ENCODE results near the gene NPEPL1.

The NPEPL1 gene

DNA sequence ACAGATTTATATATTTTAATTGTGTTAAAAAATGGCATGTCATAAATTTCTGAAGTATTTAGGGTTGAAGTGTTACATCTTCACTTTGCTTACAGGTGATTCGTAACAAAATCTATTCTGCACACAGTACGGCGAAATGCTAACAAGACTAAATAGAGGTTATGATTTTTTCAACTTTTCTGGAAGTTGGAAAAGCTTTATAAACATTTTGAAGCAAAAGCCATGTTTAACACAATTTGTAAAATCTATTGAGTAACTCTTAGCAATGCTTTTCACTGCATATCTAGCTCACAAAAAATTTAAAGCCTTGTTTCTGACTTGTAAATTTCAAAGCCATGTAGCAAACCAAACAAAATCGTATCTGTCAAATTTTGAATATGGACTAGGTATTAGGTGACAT is 38.3 kb upstream of the NPEPL1 start:
- DNase-seq (ENCODE audit: low read depth) = no peak
- H3K4me3 ChIP-seq (ENCODE audit: low read depth, low read length) = no peak overlapping the region
- TF ChIP-seq, protein P1, sequence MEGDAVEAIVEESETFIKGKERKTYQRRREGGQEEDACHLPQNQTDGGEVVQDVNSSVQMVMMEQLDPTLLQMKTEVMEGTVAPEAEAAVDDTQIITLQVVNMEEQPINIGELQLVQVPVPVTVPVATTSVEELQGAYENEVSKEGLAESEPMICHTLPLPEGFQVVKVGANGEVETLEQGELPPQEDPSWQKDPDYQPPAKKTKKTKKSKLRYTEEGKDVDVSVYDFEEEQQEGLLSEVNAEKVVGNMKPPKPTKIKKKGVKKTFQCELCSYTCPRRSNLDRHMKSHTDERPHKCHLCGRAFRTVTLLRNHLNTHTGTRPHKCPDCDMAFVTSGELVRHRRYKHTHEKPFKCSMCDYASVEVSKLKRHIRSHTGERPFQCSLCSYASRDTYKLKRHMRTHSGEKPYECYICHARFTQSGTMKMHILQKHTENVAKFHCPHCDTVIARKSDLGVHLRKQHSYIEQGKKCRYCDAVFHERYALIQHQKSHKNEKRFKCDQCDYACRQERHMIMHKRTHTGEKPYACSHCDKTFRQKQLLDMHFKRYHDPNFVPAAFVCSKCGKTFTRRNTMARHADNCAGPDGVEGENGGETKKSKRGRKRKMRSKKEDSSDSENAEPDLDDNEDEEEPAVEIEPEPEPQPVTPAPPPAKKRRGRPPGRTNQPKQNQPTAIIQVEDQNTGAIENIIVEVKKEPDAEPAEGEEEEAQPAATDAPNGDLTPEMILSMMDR (IDR thresholded peaks at IDR 0.05; ENCODE audit: low read depth, low read length, missing control alignments) = no peak

DNA sequence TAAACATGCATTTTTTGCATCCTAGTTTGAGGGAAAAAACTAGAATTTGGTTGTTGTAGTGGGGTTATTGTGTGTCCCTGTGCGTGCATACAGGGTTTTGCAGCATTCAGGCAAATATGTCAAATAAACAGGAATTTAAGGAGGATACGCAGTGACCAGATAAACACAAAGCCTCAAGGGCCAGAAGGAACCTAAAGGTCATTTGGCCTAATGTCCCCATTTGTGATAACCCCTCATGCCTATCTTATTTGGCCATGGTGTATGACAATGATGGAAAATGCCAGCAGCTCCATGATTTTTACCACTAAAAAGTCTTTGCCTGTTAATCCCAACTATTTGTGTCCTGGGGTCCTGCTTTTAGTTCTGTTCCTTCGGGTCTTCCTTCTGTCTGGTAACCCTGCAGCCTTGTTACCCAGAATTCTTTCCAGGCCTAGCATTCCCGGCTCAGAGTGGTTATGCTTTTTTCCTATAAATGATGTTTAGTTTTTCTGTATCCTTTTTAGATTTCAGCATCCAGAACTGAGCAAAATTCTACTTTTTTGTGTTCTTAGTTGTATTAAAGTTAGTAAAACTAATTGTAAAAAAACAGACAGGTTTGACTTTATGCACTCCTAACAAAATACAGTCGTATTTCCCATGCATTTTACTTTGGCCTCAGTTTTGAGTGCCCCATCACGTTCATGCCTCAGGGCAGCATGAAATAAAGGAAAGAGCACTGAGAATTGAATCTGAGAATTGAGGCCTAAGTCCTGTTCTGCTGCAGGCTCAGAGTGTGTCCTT is 37.1 kb upstream of the NPEPL1 start:
- H3K4me3 ChIP-seq (ENCODE audit: low read depth, low read length) = no peak overlapping the region
- no peak for DNase-seq (ENCODE audit: low read depth)
- TF ChIP-seq, protein P1 (IDR thresholded peaks at IDR 0.05; ENCODE audit: low read depth, low read length, missing control alignments) = no peak

DNA sequence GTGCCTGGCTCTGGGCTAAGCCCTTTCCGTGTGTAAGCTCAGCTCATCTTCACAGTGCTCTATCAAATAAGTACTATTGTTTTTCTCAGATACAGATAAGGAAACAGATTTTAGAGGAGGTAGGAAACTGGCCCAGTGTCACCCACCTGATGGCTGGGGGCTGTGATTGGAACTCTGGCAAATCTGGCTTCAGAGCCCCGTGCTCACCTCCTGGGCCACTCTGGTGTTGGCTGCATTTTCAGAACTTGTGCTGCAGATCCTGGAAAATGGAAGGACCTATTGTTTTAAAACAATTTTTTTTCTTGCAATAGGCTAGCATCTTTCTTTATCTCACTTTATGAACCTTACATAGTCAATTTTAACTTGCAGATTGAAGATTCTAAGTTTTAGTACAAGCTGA is 35.8 kb upstream of the NPEPL1 start:
- no peak overlapping the region for H3K4me3 ChIP-seq (ENCODE audit: low read depth, low read length)
- no peak for DNase-seq (ENCODE audit: low read depth)
- TF ChIP-seq, protein P1 (IDR thresholded peaks at IDR 0.05; ENCODE audit: low read depth, low read length, missing control alignments) = no peak

DNA sequence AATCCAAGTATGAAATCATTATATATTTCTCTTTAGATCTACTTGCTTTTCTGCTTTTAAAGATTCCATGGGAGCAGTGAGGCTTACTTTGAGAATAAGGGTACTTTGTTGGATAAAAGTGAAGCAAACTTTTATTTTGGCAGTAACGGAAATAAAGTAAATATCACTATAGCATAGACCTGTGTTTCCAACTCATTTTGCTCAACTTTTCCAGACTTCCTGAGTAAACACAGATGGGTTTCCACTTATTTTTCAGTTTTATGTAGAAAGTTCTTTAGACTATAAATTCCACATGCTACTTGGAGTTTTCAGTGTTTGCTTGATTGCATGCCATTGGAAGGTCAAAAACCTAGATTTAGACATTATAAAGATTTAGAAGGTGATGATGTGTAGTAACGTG is 35.3 kb upstream of the NPEPL1 start:
- no peak overlapping the region for H3K4me3 ChIP-seq (ENCODE audit: low read depth, low read length)
- TF ChIP-seq, protein P1 (IDR thresholded peaks at IDR 0.05; ENCODE audit: low read depth, low read length, missing control alignments) = no peak
- DNase-seq (ENCODE audit: low read depth) = no peak

DNA sequence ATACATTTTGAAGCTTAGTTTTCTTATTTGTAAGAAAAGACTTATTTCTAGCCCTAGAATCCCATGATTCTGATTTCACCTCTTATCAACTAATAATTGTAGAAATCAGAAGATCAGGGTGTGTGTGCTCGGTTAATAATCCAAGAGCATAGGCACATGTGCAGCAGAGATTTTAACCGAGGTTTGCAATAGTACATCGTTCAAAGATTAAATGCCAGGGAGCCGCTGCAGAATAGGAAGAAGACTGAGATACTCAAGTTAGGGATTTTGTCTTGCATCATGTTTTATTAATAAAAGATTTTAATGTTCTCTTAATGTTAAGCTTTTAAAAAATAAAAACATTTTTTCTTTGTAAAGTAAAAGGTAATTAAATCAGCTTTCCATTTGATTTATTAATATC is 34.6 kb upstream of the NPEPL1 start:
- DNase-seq (ENCODE audit: low read depth) = no peak
- TF ChIP-seq, protein P1 (IDR thresholded peaks at IDR 0.05; ENCODE audit: low read depth, low read length, missing control alignments) = no peak
- H3K4me3 ChIP-seq (ENCODE audit: low read depth, low read length) = no peak overlapping the region

DNA sequence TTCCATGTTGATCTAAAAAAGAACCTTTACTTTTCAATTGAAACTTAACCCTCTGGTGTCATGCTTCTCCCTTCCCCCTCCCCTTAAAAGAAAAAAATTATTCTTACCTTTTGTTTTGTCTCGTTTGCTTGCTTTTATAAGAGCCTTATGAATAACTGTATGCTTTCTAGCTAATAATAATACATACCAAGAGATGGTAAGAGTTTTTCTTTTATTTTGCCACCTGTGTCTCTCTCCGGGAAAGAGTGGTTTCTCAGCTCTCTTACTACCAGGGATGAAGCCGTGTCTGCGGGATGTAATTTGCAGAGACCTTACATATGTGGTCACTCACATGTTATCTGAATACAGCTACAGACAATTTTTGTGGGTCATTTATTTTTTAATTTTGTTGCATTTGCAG is 33.8 kb upstream of the NPEPL1 start:
- H3K4me3 ChIP-seq (ENCODE audit: low read depth, low read length) = no peak overlapping the region
- DNase-seq (ENCODE audit: low read depth) = no peak
- TF ChIP-seq, protein P1 (IDR thresholded peaks at IDR 0.05; ENCODE audit: low read depth, low read length, missing control alignments) = no peak

DNA sequence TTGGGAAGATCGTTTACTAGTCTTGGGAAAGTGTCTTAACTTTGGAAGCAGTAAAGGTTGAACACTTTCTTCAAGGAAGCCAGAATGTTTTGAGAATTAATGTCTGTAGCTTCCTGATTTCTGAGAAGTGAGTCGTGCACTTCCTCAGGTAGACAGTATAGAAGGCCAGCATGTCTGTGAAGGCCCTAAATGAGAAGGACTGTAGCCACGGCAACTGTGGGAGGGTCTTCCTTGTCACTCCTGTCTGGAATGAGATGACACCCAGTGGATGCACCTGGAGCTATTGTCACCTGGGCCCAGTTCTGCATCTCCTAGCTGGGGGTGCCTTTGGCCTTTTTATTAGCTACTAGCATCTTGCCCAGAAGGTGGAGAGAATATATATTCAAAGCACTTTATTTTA is 32.8 kb upstream of the NPEPL1 start:
- DNase-seq (ENCODE audit: low read depth) = no peak
- no peak overlapping the region for H3K4me3 ChIP-seq (ENCODE audit: low read depth, low read length)
- TF ChIP-seq, protein P1 (IDR thresholded peaks at IDR 0.05; ENCODE audit: low read depth, low read length, missing control alignments) = no peak

All from GM12864 (cell line).